NB4 (cell line): ENCODE results near the gene CFAP74.

ENCODE experiments used
- DNase-seq: peaks from one replicate; pipeline ENCODE4 v3.0.0; 2010; ENCODE audit warnings: low read depth
- H3K4me3 ChIP-seq: one replicate; pipeline ENCODE4 v1.5.1; 2011; ENCODE audit warnings: mild to moderate bottlenecking, low read depth, low read length, moderate library complexity
- MYC ChIP-seq: IDR thresholded peaks from 2 replicates; pipeline ENCODE4 v1.6.1; 2011; ENCODE audit warnings: low read depth, low read length
- POLR2A ChIP-seq: IDR thresholded peaks from 2 replicates; pipeline ENCODE4 v1.6.1; 2011; ENCODE audit warnings: mild to moderate bottlenecking; ENCODE audit not compliant: insufficient read length; ENCODE audit errors: extremely low read depth
- TF ChIP-seq, protein P1 (sequence below): IDR thresholded peaks from 2 replicates; pipeline ENCODE4 v1.6.1; 2011; ENCODE audit warnings: low read depth, low read length
- TF ChIP-seq, protein P2 (sequence below): IDR thresholded peaks from one replicate; pipeline ENCODE4 v1.5.1; 2012; ENCODE audit warnings: low read depth, low read length

CFAP74 gene

DNA sequence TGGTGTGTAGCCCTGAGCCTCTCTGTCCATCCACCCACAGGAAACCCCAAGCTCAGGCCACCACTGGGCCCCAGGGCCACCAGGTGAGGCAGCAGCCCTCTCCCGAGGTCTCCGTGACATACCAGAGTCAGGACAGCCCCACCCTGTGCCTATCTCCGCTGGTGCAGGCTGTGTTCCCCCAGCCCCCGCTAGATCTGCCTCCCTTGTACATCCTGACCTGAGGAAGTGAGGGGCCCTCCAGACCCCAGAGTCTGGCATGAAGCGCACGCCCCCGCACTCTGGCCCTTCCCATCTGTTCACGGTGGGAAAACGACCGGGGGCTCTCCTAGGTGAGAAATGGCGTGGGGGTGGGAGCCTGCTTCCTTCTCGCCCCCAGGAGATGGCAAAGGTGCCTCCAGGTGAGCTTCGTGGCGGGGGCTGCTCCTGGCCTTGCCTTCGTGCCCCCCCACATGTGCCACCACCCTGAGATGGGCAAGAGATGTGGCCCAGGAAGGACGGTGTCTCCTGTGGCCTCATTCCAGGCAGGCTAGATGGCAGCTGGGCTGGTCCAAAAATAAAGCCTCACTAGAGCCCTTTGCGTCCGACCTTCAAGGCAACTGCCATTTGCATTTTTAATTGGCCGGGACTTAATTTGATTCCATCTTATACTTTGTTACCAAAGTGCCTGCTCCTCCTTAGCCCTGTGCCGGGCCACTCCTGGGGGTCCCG lies 18.6 kb upstream of the CFAP74 start:
- TF ChIP-seq MYC (no peak), POLR2A (no peak)
- TF ChIP-seq, protein P1, sequence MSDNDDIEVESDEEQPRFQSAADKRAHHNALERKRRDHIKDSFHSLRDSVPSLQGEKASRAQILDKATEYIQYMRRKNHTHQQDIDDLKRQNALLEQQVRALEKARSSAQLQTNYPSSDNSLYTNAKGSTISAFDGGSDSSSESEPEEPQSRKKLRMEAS = no peak
- TF ChIP-seq, protein P2, sequence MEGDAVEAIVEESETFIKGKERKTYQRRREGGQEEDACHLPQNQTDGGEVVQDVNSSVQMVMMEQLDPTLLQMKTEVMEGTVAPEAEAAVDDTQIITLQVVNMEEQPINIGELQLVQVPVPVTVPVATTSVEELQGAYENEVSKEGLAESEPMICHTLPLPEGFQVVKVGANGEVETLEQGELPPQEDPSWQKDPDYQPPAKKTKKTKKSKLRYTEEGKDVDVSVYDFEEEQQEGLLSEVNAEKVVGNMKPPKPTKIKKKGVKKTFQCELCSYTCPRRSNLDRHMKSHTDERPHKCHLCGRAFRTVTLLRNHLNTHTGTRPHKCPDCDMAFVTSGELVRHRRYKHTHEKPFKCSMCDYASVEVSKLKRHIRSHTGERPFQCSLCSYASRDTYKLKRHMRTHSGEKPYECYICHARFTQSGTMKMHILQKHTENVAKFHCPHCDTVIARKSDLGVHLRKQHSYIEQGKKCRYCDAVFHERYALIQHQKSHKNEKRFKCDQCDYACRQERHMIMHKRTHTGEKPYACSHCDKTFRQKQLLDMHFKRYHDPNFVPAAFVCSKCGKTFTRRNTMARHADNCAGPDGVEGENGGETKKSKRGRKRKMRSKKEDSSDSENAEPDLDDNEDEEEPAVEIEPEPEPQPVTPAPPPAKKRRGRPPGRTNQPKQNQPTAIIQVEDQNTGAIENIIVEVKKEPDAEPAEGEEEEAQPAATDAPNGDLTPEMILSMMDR = no peak
- H3K4me3 ChIP-seq = no peak overlapping the region
- no peak for DNase-seq

DNA sequence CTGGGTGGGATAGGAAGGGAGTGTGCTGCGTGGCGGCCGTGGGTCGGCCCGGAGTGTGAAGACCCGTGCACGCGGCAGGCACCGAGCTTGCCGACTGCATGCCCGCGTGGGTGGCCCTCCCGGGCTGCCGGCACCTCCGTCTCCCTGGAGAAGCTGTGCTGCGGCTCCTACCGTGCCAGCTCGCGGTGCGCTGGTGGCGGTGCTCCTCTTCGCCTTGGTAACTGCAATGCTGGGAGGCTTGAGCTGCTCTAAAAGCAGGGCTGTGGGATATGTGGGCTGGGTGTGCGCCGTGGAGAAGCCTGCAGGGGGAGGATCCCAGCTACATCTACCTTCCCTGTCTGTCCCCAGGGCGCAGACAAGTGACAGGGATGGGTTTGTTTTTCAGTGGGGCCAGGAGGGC lies 18.0 kb upstream of the CFAP74 start:
- DNase-seq = no peak
- TF ChIP-seq POLR2A = no peak
- TF ChIP-seq, protein P2 = no peak
- no peak for TF ChIP-seq MYC
- TF ChIP-seq, protein P1 = no peak
- no peak overlapping the region for H3K4me3 ChIP-seq

DNA sequence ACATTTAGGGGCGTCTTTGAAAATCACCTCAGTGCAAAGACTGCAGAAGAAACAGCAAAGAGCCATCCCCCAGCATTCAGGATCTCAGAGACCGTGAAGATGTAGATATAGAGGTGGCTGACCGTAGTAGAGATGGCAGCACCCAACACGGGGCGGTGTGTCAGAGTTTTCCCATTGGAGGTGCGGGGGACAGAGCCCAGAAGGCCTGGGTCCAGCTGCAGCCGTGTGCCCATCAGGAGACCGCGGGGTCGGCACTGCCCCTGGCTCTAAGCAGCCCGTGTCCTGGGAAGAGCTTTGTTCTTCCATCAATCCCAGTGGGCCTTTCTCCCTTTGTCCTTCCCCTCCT lies 16.7 kb upstream of the CFAP74 start:
- H3K4me3 ChIP-seq = no peak overlapping the region
- DNase-seq = no peak
- TF ChIP-seq, protein P1 = no peak
- TF ChIP-seq, protein P2 = no peak

DNA sequence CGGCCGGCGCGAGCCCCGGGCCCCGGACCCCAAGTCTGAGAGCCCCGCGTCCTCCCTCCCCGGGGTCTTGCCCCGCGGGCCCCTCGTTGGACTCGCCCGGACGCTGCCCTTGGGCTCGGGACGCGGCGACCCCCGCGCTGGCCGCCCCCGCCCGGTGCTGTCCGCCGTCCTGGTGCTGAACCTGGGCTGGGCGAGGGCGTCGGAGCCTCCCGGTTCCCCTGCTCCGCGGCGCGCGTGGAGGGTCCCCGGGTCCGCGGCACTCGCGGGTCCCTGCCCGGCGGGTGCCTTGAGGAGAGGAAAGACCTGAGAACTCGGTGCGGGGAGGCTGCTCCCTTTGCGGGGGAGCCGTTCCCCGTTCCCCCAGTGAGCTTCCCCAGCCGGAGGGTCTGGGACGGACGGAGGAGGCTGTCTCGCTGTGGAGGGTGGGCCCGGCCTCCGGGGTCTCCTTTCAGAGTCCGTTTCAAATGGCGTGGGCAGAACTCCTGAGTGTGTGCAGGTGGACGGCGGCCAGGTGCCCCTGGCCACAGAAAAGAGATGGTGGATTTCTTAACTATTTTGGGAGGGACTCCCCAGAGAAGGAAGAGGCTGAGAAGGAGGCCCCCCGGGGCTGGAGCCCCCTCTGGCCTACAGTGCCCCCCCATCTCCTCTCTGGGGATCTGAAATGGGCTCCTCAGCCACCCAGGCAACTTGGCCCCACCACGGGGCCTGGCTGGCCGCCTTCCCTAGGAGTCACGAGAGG lies 16.2 kb upstream of the CFAP74 start:
- TF ChIP-seq, protein P1 = no peak
- TF ChIP-seq, protein P2 = no peak
- TF ChIP-seq POLR2A = no peak
- TF ChIP-seq MYC = no peak
- DNase-seq = no peak
- no peak overlapping the region for H3K4me3 ChIP-seq

DNA sequence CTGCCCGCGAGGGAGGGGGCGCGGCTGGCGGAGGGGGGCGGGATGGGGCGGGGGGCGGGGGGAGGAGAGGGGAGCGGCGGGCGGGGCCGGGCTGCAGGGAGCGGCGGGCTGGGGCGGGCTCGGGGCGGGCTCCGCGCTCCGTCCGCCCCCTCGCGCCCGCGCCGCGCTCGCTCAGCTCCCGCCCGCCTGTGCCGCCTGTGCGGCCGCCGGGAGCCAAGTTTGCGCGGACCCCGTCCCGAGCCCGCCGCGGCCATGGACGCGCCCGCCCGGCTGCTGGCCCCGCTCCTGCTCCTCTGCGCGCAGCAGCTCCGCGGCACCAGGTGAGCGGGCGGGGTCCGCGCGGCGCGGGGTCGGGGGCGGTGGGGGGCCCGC lies 15.6 kb upstream of the CFAP74 start, which contains the start of gene GABRD:
GABRD (plus strand) TSS at position 174 of the 372 bp plus-strand sequence; CDS start at position 253, 79 bp downstream.
- TF ChIP-seq, protein P1 = no peak
- no peak for TF ChIP-seq MYC
- TF ChIP-seq, protein P2 = no peak
- H3K4me3 ChIP-seq = no peak within 1 kb of the TSS
- no peak for DNase-seq
